Progenitor cell of endocrine pancreas (in vitro differentiated cells): Measurements from ENCODE around the gene LRRC73. TPM values are rescaled to one million over a fixed set of nuclear protein-coding genes. Genes with fewer than 3 reads are reported as not detected.

Source experiments
- DNase-seq: peaks from one replicate; pipeline ENCODE4 v3.0.0; 2021; ENCODE audit warnings: low spot score; ENCODE audit not compliant: unreplicated experiment
- H3K27ac Mint-ChIP-seq: 2 replicates; pipeline ENCODE4 v1.8.0; 2021; ENCODE audit warnings: mild to moderate bottlenecking, moderate library complexity, mixed read lengths
- H3K27me3 Mint-ChIP-seq: 2 replicates; pipeline ENCODE4 v1.8.0; 2021; ENCODE audit warnings: mixed read lengths
- H3K36me3 Mint-ChIP-seq: 2 replicates; pipeline ENCODE4 v1.8.0; 2022; ENCODE audit warnings: mixed read lengths; ENCODE audit not compliant: insufficient read depth
- H3K4me1 Mint-ChIP-seq: 2 replicates; pipeline ENCODE4 v1.8.0; 2021; ENCODE audit warnings: low read depth, mixed read lengths
- H3K4me3 Mint-ChIP-seq: 2 replicates; pipeline ENCODE4 v1.8.0; 2021; ENCODE audit warnings: low read depth, mild to moderate bottlenecking, moderate library complexity, mixed read lengths
- H3K9me3 Mint-ChIP-seq: 2 replicates; pipeline ENCODE4 v1.8.0; 2021; ENCODE audit warnings: low read depth, mixed read lengths
- CTCF ChIP-seq: fragments of 200-600 bp; sonication (generic); IDR thresholded peaks from one replicate; pipeline ENCODE4 v1.5.0; 2021; ENCODE audit warnings: antibody characterized with exemption, mild to moderate bottlenecking; ENCODE audit not compliant: unreplicated experiment
- total RNA-seq: library from RNA; stranded (reverse); gene quantifications from 2 replicates; pipeline ENCODE4 v1.2.1, GENCODE V29; 2021

The LRRC73 gene
- total RNA-seq, 1 donor from 2014 or later: 1.5 TPM

- TF ChIP-seq CTCF: no peak
- Mint-ChIP-seq H3K27ac (no peak overlapping the region), H3K27me3 (peaks cover 50% of the 10 kb centered on the region), H3K36me3 (peaks cover 5% of the 10 kb centered on the region), H3K4me1 (peaks cover 5% of the 10 kb centered on the region), H3K9me3 (no peaks in the 10 kb centered on the region), H3K4me3 (no peak overlapping the region)
- DNase-seq: no peak
Observed at GRCh38 chr6:43457643-43458042, 52.5 kb downstream of the LRRC73 start.

Other genes starting within 250 kb of the LRRC73 start
- gene SLC22A7, start 212.1 kb downstream of the LRRC73 start, total RNA-seq: not detected in 2 replicates
- gene CRIP3, start 201.5 kb downstream of the LRRC73 start, total RNA-seq: 2.3 and 2.4 TPM in 2 replicates
- gene ZNF318, start 140.7 kb downstream of the LRRC73 start, total RNA-seq: 22.0 and 23.2 TPM in 2 replicates
- gene ABCC10, start 82.8 kb downstream of the LRRC73 start, total RNA-seq: 68.5 and 68.8 TPM in 2 replicates
- 0.60 and 0.73 TPM in 2 replicates for gene DLK2, start 54.8 kb downstream of the LRRC73 start, total RNA-seq
- gene TJAP1, start 32.8 kb downstream of the LRRC73 start, total RNA-seq: 64.5 and 65.8 TPM in 2 replicates
- 121 and 136 TPM in 2 replicates for gene YIPF3, start 6.6 kb upstream of the LRRC73 start, total RNA-seq
- 45.4 and 47.4 TPM in 2 replicates for gene POLR1C, start 6.7 kb upstream of the LRRC73 start, total RNA-seq
- 64.0 and 70.7 TPM in 2 replicates for gene XPO5, start 65.7 kb upstream of the LRRC73 start, total RNA-seq
- 14.5 and 19.6 TPM in 2 replicates for gene POLH, start 65.8 kb upstream of the LRRC73 start, total RNA-seq
- 83.8 and 84.1 TPM in 2 replicates for gene GTPBP2, start 118.9 kb upstream of the LRRC73 start, total RNA-seq
- gene MAD2L1BP, start 125.5 kb upstream of the LRRC73 start, total RNA-seq: 31.4 and 31.8 TPM in 2 replicates
- gene RSPH9, start 134.7 kb upstream of the LRRC73 start, total RNA-seq: 0.29 and 0.31 TPM in 2 replicates
- gene MRPS18A, start 177.4 kb upstream of the LRRC73 start, total RNA-seq: 39.8 and 41.9 TPM in 2 replicates